H1 (cell line): ENCODE data around the gene PGA5. TPM values are rescaled to one million over a fixed set of nuclear protein-coding genes. Genes with fewer than 3 reads are reported as not detected.

Experiments used
- CTCF ChIA-PET: fragments of 300-600 bp; sonication (Branson Sonifier 250); formaldehyde crosslinking; loops from one replicate; lab custom pipeline; 2021; ENCODE audit not compliant: partially characterized antibody; lab: Charles Lee
- POLR2A ChIA-PET: fragments of 300-600 bp; sonication (Branson Sonifier 250); formaldehyde crosslinking; loops from one replicate; lab custom pipeline; 2021; ENCODE audit warnings: inconsistent platforms; ENCODE audit not compliant: partially characterized antibody; lab: Charles Lee
- DNase-seq, 2 experiments: peaks; one replicate each; pipeline versions ENCODE4 v3.0.0 to v3.0.0-alpha.2; 2010 to 2022; ENCODE audit warnings: low spot score in 2 of 2, low read depth in 1 of 2, mixed read lengths in 1 of 2
- FAIRE-seq: peaks from 2 replicates; lab custom pipeline; 2011; peaks lifted over from hg19 to GRCh38; lab: Jason Lieb, UNC
- H2AFZ ChIP-seq: 2 replicates; pipeline ENCODE4 v1.8.1; 2012; ENCODE audit warnings: low read length, inconsistent platforms
- H2AK5ac ChIP-seq: 2 replicates; pipeline ENCODE4 v1.6.1; 2013; ENCODE audit warnings: low read depth, low read length
- H2BK120ac ChIP-seq: replicated peaks from 2 replicates; pipeline ENCODE3; 2013; ENCODE audit warnings: low read depth, low read length, inconsistent platforms
- H2BK12ac ChIP-seq: 2 replicates; pipeline ENCODE4 v1.6.1; 2013; ENCODE audit warnings: low read depth, low read length
- H2BK15ac ChIP-seq: 2 replicates; pipeline ENCODE4 v1.6.1; 2013; ENCODE audit warnings: low read length
- H2BK20ac ChIP-seq: 2 replicates; pipeline ENCODE4 v1.6.1; 2013; ENCODE audit warnings: low read length
- H2BK5ac ChIP-seq: 2 replicates; pipeline ENCODE4 v1.6.1; 2013; ENCODE audit warnings: low read depth, low read length
- H3K14ac ChIP-seq: 2 replicates; pipeline ENCODE4 v1.6.1; 2013; ENCODE audit warnings: inconsistent platforms; ENCODE audit not compliant: insufficient read length
- H3K18ac ChIP-seq: 2 replicates; pipeline ENCODE4 v1.6.1; 2013; ENCODE audit warnings: low read length; ENCODE audit errors: extremely low read depth
- H3K23ac ChIP-seq: 2 replicates; pipeline ENCODE4 v1.6.1; 2013; ENCODE audit warnings: inconsistent platforms; ENCODE audit not compliant: insufficient read length
- H3K23me2 ChIP-seq: 2 replicates; pipeline ENCODE4 v1.6.1; 2013; ENCODE audit warnings: low read depth, low read length
- H3K27ac ChIP-seq: 2 replicates; pipeline ENCODE4 v1.6.1; 2011; ENCODE audit warnings: low read depth, low read length, inconsistent platforms
- H3K27me3 ChIP-seq, 4 experiments: replicated peaks in 1 of 4; 1 replicate in 1 of 4; 2 replicates in 3 of 4; pipeline versions ENCODE4 v1.6.1 to v1.8.1; 2011 to 2013; ENCODE audit warnings: low read length in 3 of 4, mild to moderate bottlenecking in 3 of 4, inconsistent platforms in 2 of 4, mixed read lengths in 2 of 4, moderate library complexity in 1 of 4; ENCODE audit not compliant: control insufficient read depth in 3 of 4, insufficient read depth in 3 of 4; ENCODE audit errors: extremely low read depth in 1 of 4
- H3K36me3 ChIP-seq, 4 experiments: 2 replicates each; pipeline versions ENCODE4 v1.6.1 to v1.8.1; 2011 to 2013; ENCODE audit warnings: mild to moderate bottlenecking in 4 of 4, low read length in 3 of 4, moderate library complexity in 2 of 4, control low read depth in 1 of 4, inconsistent platforms in 1 of 4; ENCODE audit not compliant: insufficient read depth in 4 of 4, control insufficient read depth in 2 of 4
- H3K4ac ChIP-seq: replicated peaks from 2 replicates; pipeline ENCODE3; 2013; ENCODE audit warnings: low read length, low read depth, mixed read lengths, inconsistent platforms; ENCODE audit not compliant: insufficient read length
- H3K4me1 ChIP-seq, 4 experiments: replicated peaks in 1 of 4; 1 replicate in 1 of 4; 2 replicates in 3 of 4; pipeline versions ENCODE4 v1.6.1 to v1.8.1; 2011 to 2013; ENCODE audit warnings: low read length in 3 of 4, inconsistent platforms in 2 of 4, mixed read lengths in 1 of 4; ENCODE audit not compliant: insufficient read depth in 4 of 4, control insufficient read depth in 3 of 4
- H3K4me2 ChIP-seq, 2 experiments: 2 replicates each; pipeline versions ENCODE4 v1.6.1 to v1.8.1; 2011 to 2013; ENCODE audit warnings: low read depth in 2 of 2, low read length in 2 of 2, control low read depth in 1 of 2, inconsistent platforms in 1 of 2, mild to moderate bottlenecking in 1 of 2; ENCODE audit not compliant: insufficient read depth in 1 of 2
- H3K4me3 ChIP-seq, 4 experiments: fragments of 200-600, 300-600 bp in 1 of 4; sonication (generic), shearing (Covaris generic), sonication (Bioruptor Twin) in 1 of 4; 2 replicates each; pipeline versions ENCODE4 v1.5.1 to v1.8.1; 2011 to 2016; ENCODE audit warnings: low read length in 4 of 4, low read depth in 3 of 4, control low read depth in 2 of 4, inconsistent platforms in 2 of 4, mild to moderate bottlenecking in 2 of 4, mixed read lengths in 1 of 4, moderate library complexity in 1 of 4; ENCODE audit not compliant: insufficient read depth in 2 of 4; ENCODE audit errors: extremely low read depth in 1 of 4
- H3K56ac ChIP-seq: replicated peaks from 2 replicates; pipeline ENCODE3; 2013; ENCODE audit warnings: low read depth, mild to moderate bottlenecking, mixed read lengths, low read length, inconsistent platforms; ENCODE audit not compliant: insufficient read length
- H3K79me1 ChIP-seq: 2 replicates; pipeline ENCODE4 v1.6.1; 2013; ENCODE audit warnings: low read depth, low read length, control low read depth
- H3K79me2 ChIP-seq, 2 experiments: 2 replicates each; pipeline versions ENCODE4 v1.6.1 to v1.8.1; 2012 to 2013; ENCODE audit warnings: low read length in 2 of 2, mild to moderate bottlenecking in 2 of 2, inconsistent platforms in 1 of 2; ENCODE audit not compliant: insufficient read depth in 2 of 2, control insufficient read depth in 1 of 2
- H3K9ac ChIP-seq, 4 experiments: replicated peaks in 1 of 4; 1 replicate in 1 of 4; 2 replicates in 3 of 4; pipeline versions ENCODE4 v1.6.1 to v1.8.1; 2011 to 2013; ENCODE audit warnings: low read depth in 3 of 4, low read length in 3 of 4, control low read depth in 2 of 4, mild to moderate bottlenecking in 2 of 4, moderate library complexity in 2 of 4, inconsistent platforms in 1 of 4; ENCODE audit errors: extremely low read depth in 1 of 4
- H3K9me3 ChIP-seq, 2 experiments: 2 replicates each; pipeline versions ENCODE4 v1.6.1 to v1.8.1; 2012 to 2013; ENCODE audit warnings: mild to moderate bottlenecking in 2 of 2, moderate library complexity in 2 of 2, control low read depth in 1 of 2, inconsistent platforms in 1 of 2, low read depth in 1 of 2, low read length in 1 of 2, mixed read lengths in 1 of 2; ENCODE audit not compliant: insufficient read depth in 2 of 2
- H4K20me1 ChIP-seq, 2 experiments: replicated peaks in 1 of 2; 2 replicates each; pipeline versions ENCODE3 to v1.8.1; 2011 to 2013; ENCODE audit warnings: inconsistent platforms in 2 of 2, low read length in 2 of 2, mild to moderate bottlenecking in 1 of 2; ENCODE audit not compliant: insufficient read depth in 2 of 2, control insufficient read depth in 1 of 2
- H4K5ac ChIP-seq: 2 replicates; pipeline ENCODE4 v1.6.1; 2013; ENCODE audit warnings: low read length, low read depth, mixed read lengths, inconsistent platforms; ENCODE audit not compliant: insufficient read length
- H4K8ac ChIP-seq: 2 replicates; pipeline ENCODE4 v1.8.0; 2013; ENCODE audit warnings: mild to moderate bottlenecking, moderate library complexity, low read length, inconsistent platforms; ENCODE audit not compliant: insufficient read depth; ENCODE audit errors: extremely low read depth
- H4K91ac ChIP-seq: replicated peaks from 2 replicates; pipeline ENCODE3; 2013; ENCODE audit warnings: low read length, mixed read lengths, inconsistent platforms; ENCODE audit not compliant: insufficient read length
- CBX8 ChIP-seq: fragments of 300-800, 300-1000 bp; sonication (generic); IDR thresholded peaks from 2 replicates; pipeline ENCODE4 v1.7.1; 2016; ENCODE audit warnings: low read depth, low read length, borderline replicate concordance
- CHD1 ChIP-seq: IDR thresholded peaks from 2 replicates; pipeline ENCODE4 v1.6.1; 2012; ENCODE audit warnings: low read depth, low read length, improper control_type of control experiment
- EGR1 ChIP-seq: IDR thresholded peaks from 2 replicates; pipeline ENCODE4 v1.6.1; 2011; ENCODE audit warnings: low read depth, low read length, borderline replicate concordance
- EP300 ChIP-seq, 2 experiments: IDR thresholded peaks; 1 replicate in 1 of 2; 2 replicates in 1 of 2; pipeline ENCODE4 v1.6.1; 2011 to 2012; ENCODE audit warnings: low read depth in 2 of 2, low read length in 2 of 2, mild to moderate bottlenecking in 2 of 2, borderline replicate concordance in 1 of 2, inconsistent platforms in 1 of 2, moderate library complexity in 1 of 2
- EZH2 ChIP-seq: fragments of 200-600 bp; sonication (generic); IDR thresholded peaks from 2 replicates; pipeline ENCODE4 v1.7.1; 2012; ENCODE audit warnings: low read depth, mild to moderate bottlenecking, moderate library complexity, low read length, inconsistent platforms; ENCODE audit not compliant: severe bottlenecking
- GTF2F1 ChIP-seq: IDR thresholded peaks from 2 replicates; pipeline ENCODE4 v1.6.1; 2012; ENCODE audit warnings: low read depth, low read length, improper control_type of control experiment, borderline replicate concordance
- NANOG ChIP-seq: IDR thresholded peaks from 2 replicates; pipeline ENCODE4 v1.6.1; 2011; ENCODE audit warnings: low read length, low read depth, mild to moderate bottlenecking, inconsistent platforms; ENCODE audit not compliant: insufficient read depth, poor library complexity, severe bottlenecking
- PHF8 ChIP-seq: fragments of 200-600 bp; sonication (generic); conservative IDR thresholded peaks from 2 replicates; pipeline ENCODE4 v1.7.1; 2012; ENCODE audit warnings: low read depth, mild to moderate bottlenecking, inconsistent platforms, low read length, moderate library complexity
- SIRT6 ChIP-seq: IDR thresholded peaks from one replicate; pipeline ENCODE4 v1.7.1; 2012; ENCODE audit warnings: low read length, inconsistent platforms
- SP4 ChIP-seq: IDR thresholded peaks from 2 replicates; pipeline ENCODE4 v1.6.1; 2012; ENCODE audit warnings: low read length, inconsistent platforms
- TAF7 ChIP-seq: optimal IDR thresholded peaks from 2 replicates; pipeline ENCODE3; 2011; ENCODE audit warnings: low read depth, mild to moderate bottlenecking, inconsistent platforms, low read length, moderate library complexity, borderline replicate concordance
- WGBS, 2 experiments: shearing (Covaris generic) in 1 of 2; methylation state at CpG; one replicate each; pipeline versions ENCODE4 v1.1.6 to v1.1.7; 2013 to 2015; ENCODE audit warnings: low lambda C conversion rate in 2 of 2, mixed read lengths in 2 of 2, inconsistent platforms in 1 of 2, low coverage in 1 of 2, missing lambda C conversion rate in 1 of 2; ENCODE audit not compliant: insufficient replicate concordance in 2 of 2, insufficient coverage in 1 of 2, insufficient read length in 1 of 2; ENCODE audit errors: extremely low coverage in 1 of 2, missing lambda C conversion rate in 1 of 2; 5-methylcytosine and 5-hydroxymethylcytosine counted together
- polyA plus RNA-seq, 7 experiments: library from polyadenylated mRNA; depleted of rRNA in 3 of 7; stranded (reverse) in 5 of 7; unstranded in 2 of 7; fragments of >200 nt in 5 of 7; fragments of 200-250 nt in 2 of 7; gene quantifications; 1 replicate in 5 of 7; 2 replicates in 1 of 7; 4 replicates in 1 of 7; pipeline versions ENCODE4 v1.2.1 to v1.2.3, GENCODE V29; 2011 to 2013; ENCODE audit warnings: missing spikeins in 2 of 7, mixed read lengths in 2 of 7
- total RNA-seq: library from RNA; stranded (reverse); fragmentation: NEBNext Ultra II Directional; extraction: Animal tissue kit (Norgen Biotek cat#: 25700); gene quantifications from 2 replicates; pipeline ENCODE4 v1.2.1, GENCODE V29; 2021

Gene PGA5
- total and polyA plus RNA-seq, 2 of the 8 experiments (the other 6 are each of a cell fraction or from before 2014, with no cell fraction given): 0.67 to 2.0 TPM

DNA sequence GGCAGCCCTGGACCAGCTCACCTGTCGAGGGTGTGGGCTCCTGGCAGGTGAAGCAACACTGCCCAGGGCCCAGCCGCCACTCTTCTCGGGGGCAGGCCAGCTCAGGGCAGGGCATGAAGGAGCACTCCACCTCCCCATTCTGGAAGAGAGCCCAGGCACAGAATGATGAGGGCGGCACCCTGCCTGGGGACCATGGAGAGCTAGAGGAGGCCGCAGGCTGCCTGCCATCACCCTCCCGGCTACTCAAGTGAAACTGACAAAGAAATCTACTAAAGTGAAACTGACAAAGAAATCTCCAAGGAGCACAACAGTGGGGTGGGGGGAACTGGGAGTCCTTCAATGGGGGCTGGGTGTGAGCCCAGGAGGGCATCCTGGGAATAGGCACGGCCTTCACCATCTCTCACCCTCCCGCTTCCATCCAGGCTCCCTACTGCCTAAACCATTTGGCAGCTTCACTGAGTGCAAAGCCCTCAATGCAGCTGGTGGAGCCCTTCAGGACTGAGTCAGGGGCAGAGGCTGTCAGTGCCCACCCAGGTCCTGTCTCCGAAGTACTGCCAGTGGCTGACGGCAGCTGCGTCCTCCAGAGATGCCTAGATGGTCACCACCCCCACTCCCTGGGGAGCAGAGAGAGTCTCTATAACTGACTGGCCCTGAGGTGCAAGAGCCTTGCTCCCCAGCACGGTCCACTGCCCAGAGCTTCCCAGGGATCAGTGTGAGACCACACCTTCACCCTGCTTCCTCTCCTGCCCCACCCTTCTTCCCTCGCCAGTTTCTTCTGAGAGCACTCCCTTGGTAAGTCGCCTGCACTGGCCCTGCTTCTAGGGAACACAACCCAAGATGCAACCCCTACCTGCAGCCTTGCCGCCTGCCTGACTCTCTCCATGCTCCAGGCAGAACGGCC is 32.5 kb downstream of the PGA5 start:
- H2BK5ac ChIP-seq: no peak overlapping the region; the same call in 1 of the 2 replicates
- H4K5ac ChIP-seq: no peak overlapping the region
- no peak overlapping the region for H2BK120ac ChIP-seq
- H3K4me3 ChIP-seq: no peak overlapping the region
- no peaks in the 10 kb centered on the region for H3K4me1 ChIP-seq
- H2AFZ ChIP-seq: no peak overlapping the region
- no peak overlapping the region for H2BK12ac ChIP-seq
- H3K18ac ChIP-seq: no peak overlapping the region
- FAIRE-seq (no peak), DNase-seq (no peak)
- H3K14ac ChIP-seq: no peak overlapping the region
- H3K79me1 ChIP-seq: peaks cover 2% of the 10 kb centered on the region; the same call in 1 of the 2 replicates
- H3K56ac ChIP-seq: no peak overlapping the region
- H4K91ac ChIP-seq: no peak overlapping the region
- H3K79me2 ChIP-seq: no peaks in the 10 kb centered on the region; a peak in 1 of 4 replicates
- no peak overlapping the region for H3K4me2 ChIP-seq
- 83% methylated on average over 16 of the region's 16 CpGs; no CpG with 5 or more reads in 1 of the 2 experiments for WGBS, 2 experiments
- CTCF ChIA-PET: interaction anchor here (0.5 to 7.2 kb wide), 5 partner anchors 9 to 163 kb away, joined by 3 to 32 read pairs (median 4); no protein-coding TSS in a partner anchor
- H3K9ac ChIP-seq: no peak overlapping the region
- H4K20me1 ChIP-seq: peaks cover 3 to 11% of the 10 kb centered on the region in 2 experiments
- no peak overlapping the region for H3K27ac ChIP-seq
- H3K23me2 ChIP-seq: peaks cover 14% of the 10 kb centered on the region
- peaks cover 0 to 14% (median 4%) of the 10 kb centered on the region in 4 experiments; a peak in 4 of 8 replicates for H3K36me3 ChIP-seq
- H3K27me3 ChIP-seq: no peaks in the 10 kb centered on the region
- H3K23ac ChIP-seq: no peak overlapping the region
- POLR2A ChIA-PET: interaction anchor here (0.7 to 2.5 kb wide), 8 partner anchors 8 to 89 kb away, joined by 3 to 9 read pairs (median 4); partner anchors contain the start of genes CYB561A3, TMEM138 and VWCE
- no peak overlapping the region; the same call in 1 of the 2 replicates for H4K8ac ChIP-seq
- no peak overlapping the region for H2AK5ac ChIP-seq
- H2BK15ac ChIP-seq: no peak overlapping the region
- no peak overlapping the region for H2BK20ac ChIP-seq
- H3K4ac ChIP-seq: no peak overlapping the region
- H3K9me3 ChIP-seq: no peaks in the 10 kb centered on the region
- no peak for TF ChIP-seq TAF7
- no peak for TF ChIP-seq SIRT6
- TF ChIP-seq NANOG: no peak
- no peak for TF ChIP-seq CBX8
- TF ChIP-seq EZH2: no peak
- no peak for TF ChIP-seq SP4
- TF ChIP-seq PHF8: no peak
- no peak for TF ChIP-seq EP300 (IDR thresholded peaks at IDR 0.05; ENCODE audit: borderline replicate concordance in 1 of 2, low read depth in 2 of 2, low read length in 2 of 2)
- TF ChIP-seq EGR1: no peak
- TF ChIP-seq CHD1: no peak
- TF ChIP-seq GTF2F1: no peak
